Right atrium auricular region (tissue), 2 donors: ENCODE data around the gene HELZ2. TPM values are rescaled to one million over a fixed set of nuclear protein-coding genes. Genes with fewer than 3 reads are reported as not detected.
"Not testable (repeated sequence)": the region's sequence is repeated elsewhere in the genome, so short reads cannot be mapped to it uniquely, and the experiment has no call there.

Experiments
- DNase-seq: peaks from one replicate; pipeline ENCODE4 v3.0.0-alpha.2; 2019; ENCODE audit warnings: low spot score
- H3K27ac ChIP-seq, 2 donors: fragments of 200-600 bp; sonication (generic); 1 replicate in 1 of 2; 2 replicates in 1 of 2; pipeline ENCODE4 v1.5.1; 2016 to 2019
- H3K27me3 ChIP-seq, 2 donors: fragments of 200-600 bp; sonication (generic); one replicate each; pipeline versions ENCODE4 v1.5.1 to v1.6.0; 2017 to 2019
- H3K36me3 ChIP-seq: fragments of 200-600 bp; sonication (generic); one replicate; pipeline ENCODE4 v1.5.1; 2016
- H3K4me1 ChIP-seq, 2 donors: fragments of 200-600 bp; sonication (generic); one replicate each; pipeline versions ENCODE4 v1.5.1 to v1.6.0; 2017 to 2019
- H3K4me3 ChIP-seq, 2 donors: fragments of 200-600 bp; sonication (generic); 1 replicate in 1 of 2; 2 replicates in 1 of 2; pipeline ENCODE4 v1.5.1; 2017 to 2019; ENCODE audit warnings: mild to moderate bottlenecking in 1 of 2, moderate library complexity in 1 of 2
- H3K9me3 ChIP-seq, 2 donors: fragments of 200-600 bp; sonication (generic); one replicate each; pipeline ENCODE4 v1.5.1; 2019
- CTCF ChIP-seq, 2 donors: fragments of 200-600 bp; sonication (generic); IDR thresholded peaks; one replicate each; pipeline ENCODE4 v1.5.1; 2019; ENCODE audit warnings: antibody characterized with exemption in 2 of 2
- total RNA-seq, 2 donors: library from RNA; depleted of rRNA; stranded (reverse); fragments of >200 nt; gene quantifications; one replicate each; pipeline ENCODE4 v1.1.0, GENCODE V29; 2016

The HELZ2 gene
- total RNA-seq, 2 donors from 2014 or later: 12.5 to 21.5 TPM

GRCh38 chr20:63572071-63572787 is 1.8 kb downstream of the HELZ2 start:
- Histone ChIP-seq H3K27me3 (no peaks in the 10 kb centered on the region), H3K36me3 (peaks cover 9% of the 10 kb centered on the region), H3K4me1 (peaks cover 0 to 25% of the 10 kb centered on the region in 2 donors), H3K27ac (no peak overlapping the region), H3K4me3 (no peak overlapping the region), H3K9me3 (no peaks in the 10 kb centered on the region)
- TF ChIP-seq CTCF (IDR thresholded peaks at IDR 0.05): no peak
- no peak for DNase-seq

GRCh38 chr20:63571087-63571478 is 3.0 kb downstream of the HELZ2 start:
- DNase-seq, H3K27ac ChIP-seq, H3K9me3 ChIP-seq, H3K36me3 ChIP-seq, H3K27me3 ChIP-seq, H3K4me3 ChIP-seq: not testable (repeated sequence)
- peaks cover 0 to 25% of the 10 kb centered on the region in 2 donors for H3K4me1 ChIP-seq

- Histone ChIP-seq H3K27me3 (no peaks in the 10 kb centered on the region), H3K4me1 (peaks cover 0 to 25% of the 10 kb centered on the region in 2 donors), H3K27ac (no peak overlapping the region), H3K4me3 (no peak overlapping the region), H3K9me3 (no peaks in the 10 kb centered on the region), H3K36me3 (peaks cover 13% of the 10 kb centered on the region)
- no peak for DNase-seq
- TF ChIP-seq CTCF (IDR thresholded peaks at IDR 0.05): no peak
These were observed 3.6 kb downstream of the HELZ2 start for GRCh38 chr20:63570281-63571086.

- no peaks in the 10 kb centered on the region for H3K9me3 ChIP-seq
- no peak overlapping the region for H3K27ac ChIP-seq
- no peaks in the 10 kb centered on the region for H3K27me3 ChIP-seq
- no peak overlapping the region for H3K4me3 ChIP-seq
- DNase-seq: no peak
- peaks cover 25% of the 10 kb centered on the region for H3K36me3 ChIP-seq
- H3K4me1 ChIP-seq: peaks cover 0 to 14% of the 10 kb centered on the region in 2 donors
- TF ChIP-seq CTCF (IDR thresholded peaks at IDR 0.05): no peak
These were observed 4.8 kb downstream of the HELZ2 start for GRCh38 chr20:63568986-63569949.

GRCh38 chr20:63568170-63568981 is 5.7 kb downstream of the HELZ2 start:
- Histone ChIP-seq H3K36me3 (peaks cover 33% of the 10 kb centered on the region), H3K27ac (no peak overlapping the region), H3K4me1 (peaks cover 0 to 8% of the 10 kb centered on the region in 2 donors), H3K27me3 (no peaks in the 10 kb centered on the region), H3K9me3 (no peaks in the 10 kb centered on the region), H3K4me3 (no peak overlapping the region)
- TF ChIP-seq CTCF (IDR thresholded peaks at IDR 0.05): no peak
- no peak for DNase-seq
